ENCODE results near the gene STAG1. TPM values are rescaled to one million over a fixed set of nuclear protein-coding genes. Genes with fewer than 3 reads are reported as not detected.

Gene STAG1
- total and polyA plus RNA-seq, 2 experiments from 2014 or later = 9.0 to 21.9 TPM

DNA sequence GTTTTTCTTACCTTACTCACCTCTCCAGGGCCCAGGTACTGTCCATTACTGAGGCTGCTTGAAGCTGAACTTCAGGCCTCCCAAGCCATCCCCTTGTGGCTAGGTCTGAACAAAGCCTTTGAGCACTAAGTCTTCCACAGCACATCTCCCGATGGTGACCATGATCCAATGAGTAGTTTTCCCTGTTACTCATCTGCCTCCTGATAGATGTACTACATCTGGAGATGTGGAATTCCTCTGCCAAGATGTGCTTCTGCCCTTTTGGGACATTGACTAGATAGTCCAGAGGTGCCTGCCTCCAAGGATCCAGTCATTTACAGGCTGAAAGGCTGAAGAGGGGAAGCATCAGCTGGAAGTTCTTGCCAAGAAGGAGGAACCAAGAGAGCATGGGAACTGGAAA lies 37.8 kb upstream of the STAG1 start:
- no peak for ATAC-seq
- Mint-ChIP-seq H3K4me1 (peaks cover 15% of the 10 kb centered on the region; the same call in 2 of the 3 replicates), H3K27ac (no peak overlapping the region)

More for the DNA sequence above, 37.8 kb upstream of the STAG1 start:
- Histone ChIP-seq H3K4me2 (no peak overlapping the region), H3K36me3 (ENCODE audit: insufficient read depth) (no peaks in the 10 kb centered on the region), H3K27me3 (ENCODE audit: insufficient read depth) (no peaks in the 10 kb centered on the region), H3F3A (replicated peaks; ENCODE audit: low read depth) (no peaks in the 10 kb centered on the region), H3K79me2 (replicated peaks; ENCODE audit: insufficient read depth) (no peaks in the 10 kb centered on the region), H4K20me1 (replicated peaks; ENCODE audit: insufficient read depth) (no peaks in the 10 kb centered on the region), H2AFZ (peak overlapping the region; percentile 23; the same call in 1 of the 2 replicates), H3K9me2 (ENCODE audit: insufficient read depth) (no peaks in the 10 kb centered on the region), H3K4me1 (ENCODE audit: insufficient read depth) (peaks cover 17% of the 10 kb centered on the region), H3K4me3 (no peak overlapping the region), H3K27ac (ENCODE audit: low read depth) (no peak overlapping the region)
- Mint-ChIP-seq H3K9me3 (no peaks in the 10 kb centered on the region; the same call in 2 of the 3 replicates), H3K27me3 (ENCODE audit: insufficient read depth, low read depth, poor library complexity) (peaks cover 3% of the 10 kb centered on the region), H3K36me3 (ENCODE audit: low read depth) (no peaks in the 10 kb centered on the region), H3K4me3 (no peak overlapping the region)
- TF ChIP-seq EZH2phosphoT487 (IDR thresholded peaks at IDR 0.05; ENCODE audit: unreplicated experiment) (no peak), NANOG (IDR thresholded peaks at IDR 0.05; ENCODE audit: borderline replicate concordance) (no peak), CREB1 (CRISPR knock-in tag; IDR thresholded peaks at IDR 0.05; ENCODE audit: low read depth) (no peak), CTCF (conservative IDR thresholded peaks at IDR 0.05; ENCODE audit: low read depth in 2 of 2) (no peak), ZNF114 (CRISPR knock-in tag; IDR thresholded peaks at IDR 0.05) (no peak), EZH2 (IDR thresholded peaks at IDR 0.05; ENCODE audit: low read depth, unreplicated experiment) (no peak), ZNF331 (CRISPR knock-in tag; IDR thresholded peaks at IDR 0.05; ENCODE audit: low read depth) (no peak), POLR2AphosphoS5 (IDR thresholded peaks at IDR 0.05; ENCODE audit: low read depth) (no peak), STAT1 (IDR thresholded peaks at IDR 0.05; ENCODE audit: unreplicated experiment) (no peak)
- TF ChIP-seq, protein P1, sequence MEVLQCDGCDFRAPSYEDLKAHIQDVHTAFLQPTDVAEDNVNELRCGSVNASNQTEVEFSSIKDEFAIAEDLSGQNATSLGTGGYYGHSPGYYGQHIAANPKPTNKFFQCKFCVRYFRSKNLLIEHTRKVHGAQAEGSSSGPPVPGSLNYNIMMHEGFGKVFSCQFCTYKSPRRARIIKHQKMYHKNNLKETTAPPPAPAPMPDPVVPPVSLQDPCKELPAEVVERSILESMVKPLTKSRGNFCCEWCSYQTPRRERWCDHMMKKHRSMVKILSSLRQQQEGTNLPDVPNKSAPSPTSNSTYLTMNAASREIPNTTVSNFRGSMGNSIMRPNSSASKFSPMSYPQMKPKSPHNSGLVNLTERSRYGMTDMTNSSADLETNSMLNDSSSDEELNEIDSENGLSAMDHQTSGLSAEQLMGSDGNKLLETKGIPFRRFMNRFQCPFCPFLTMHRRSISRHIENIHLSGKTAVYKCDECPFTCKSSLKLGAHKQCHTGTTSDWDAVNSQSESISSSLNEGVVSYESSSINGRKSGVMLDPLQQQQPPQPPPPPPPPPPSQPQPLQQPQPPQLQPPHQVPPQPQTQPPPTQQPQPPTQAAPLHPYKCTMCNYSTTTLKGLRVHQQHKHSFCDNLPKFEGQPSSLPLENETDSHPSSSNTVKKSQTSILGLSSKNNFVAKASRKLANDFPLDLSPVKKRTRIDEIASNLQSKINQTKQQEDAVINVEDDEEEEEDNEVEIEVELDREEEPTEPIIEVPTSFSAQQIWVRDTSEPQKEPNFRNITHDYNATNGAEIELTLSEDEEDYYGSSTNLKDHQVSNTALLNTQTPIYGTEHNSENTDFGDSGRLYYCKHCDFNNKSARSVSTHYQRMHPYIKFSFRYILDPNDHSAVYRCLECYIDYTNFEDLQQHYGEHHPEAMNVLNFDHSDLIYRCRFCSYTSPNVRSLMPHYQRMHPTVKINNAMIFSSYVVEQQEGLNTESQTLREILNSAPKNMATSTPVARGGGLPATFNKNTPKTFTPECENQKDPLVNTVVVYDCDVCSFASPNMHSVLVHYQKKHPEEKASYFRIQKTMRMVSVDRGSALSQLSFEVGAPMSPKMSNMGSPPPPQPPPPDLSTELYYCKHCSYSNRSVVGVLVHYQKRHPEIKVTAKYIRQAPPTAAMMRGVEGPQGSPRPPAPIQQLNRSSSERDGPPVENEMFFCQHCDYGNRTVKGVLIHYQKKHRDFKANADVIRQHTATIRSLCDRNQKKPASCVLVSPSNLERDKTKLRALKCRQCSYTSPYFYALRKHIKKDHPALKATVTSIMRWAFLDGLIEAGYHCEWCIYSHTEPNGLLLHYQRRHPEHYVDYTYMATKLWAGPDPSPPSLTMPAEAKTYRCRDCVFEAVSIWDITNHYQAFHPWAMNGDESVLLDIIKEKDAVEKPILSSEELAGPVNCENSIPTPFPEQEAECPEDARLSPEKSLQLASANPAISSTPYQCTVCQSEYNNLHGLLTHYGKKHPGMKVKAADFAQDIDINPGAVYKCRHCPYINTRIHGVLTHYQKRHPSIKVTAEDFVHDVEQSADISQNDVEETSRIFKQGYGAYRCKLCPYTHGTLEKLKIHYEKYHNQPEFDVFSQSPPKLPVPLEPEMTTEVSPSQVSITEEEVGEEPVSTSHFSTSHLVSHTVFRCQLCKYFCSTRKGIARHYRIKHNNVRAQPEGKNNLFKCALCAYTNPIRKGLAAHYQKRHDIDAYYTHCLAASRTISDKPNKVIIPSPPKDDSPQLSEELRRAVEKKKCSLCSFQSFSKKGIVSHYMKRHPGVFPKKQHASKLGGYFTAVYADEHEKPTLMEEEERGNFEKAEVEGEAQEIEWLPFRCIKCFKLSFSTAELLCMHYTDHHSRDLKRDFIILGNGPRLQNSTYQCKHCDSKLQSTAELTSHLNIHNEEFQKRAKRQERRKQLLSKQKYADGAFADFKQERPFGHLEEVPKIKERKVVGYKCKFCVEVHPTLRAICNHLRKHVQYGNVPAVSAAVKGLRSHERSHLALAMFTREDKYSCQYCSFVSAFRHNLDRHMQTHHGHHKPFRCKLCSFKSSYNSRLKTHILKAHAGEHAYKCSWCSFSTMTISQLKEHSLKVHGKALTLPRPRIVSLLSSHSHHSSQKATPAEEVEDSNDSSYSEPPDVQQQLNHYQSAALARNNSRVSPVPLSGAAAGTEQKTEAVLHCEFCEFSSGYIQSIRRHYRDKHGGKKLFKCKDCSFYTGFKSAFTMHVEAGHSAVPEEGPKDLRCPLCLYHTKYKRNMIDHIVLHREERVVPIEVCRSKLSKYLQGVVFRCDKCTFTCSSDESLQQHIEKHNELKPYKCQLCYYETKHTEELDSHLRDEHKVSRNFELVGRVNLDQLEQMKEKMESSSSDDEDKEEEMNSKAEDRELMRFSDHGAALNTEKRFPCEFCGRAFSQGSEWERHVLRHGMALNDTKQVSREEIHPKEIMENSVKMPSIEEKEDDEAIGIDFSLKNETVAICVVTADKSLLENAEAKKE (CRISPR knock-in tag; IDR thresholded peaks at IDR 0.05) = no peak
- no peak for DNase-seq (ENCODE audit: low spot score)
